Measurements from ENCODE around the gene ITGA2B. TPM values are rescaled to one million over a fixed set of nuclear protein-coding genes. Genes with fewer than 3 reads are reported as not detected.
"Not testable (repeated sequence)": the region's sequence is repeated elsewhere in the genome, so short reads cannot be mapped to it uniquely, and the experiment has no call there.

Gene ITGA2B
- polyA plus RNA-seq, 1 donor = 4.4 TPM

DNA sequence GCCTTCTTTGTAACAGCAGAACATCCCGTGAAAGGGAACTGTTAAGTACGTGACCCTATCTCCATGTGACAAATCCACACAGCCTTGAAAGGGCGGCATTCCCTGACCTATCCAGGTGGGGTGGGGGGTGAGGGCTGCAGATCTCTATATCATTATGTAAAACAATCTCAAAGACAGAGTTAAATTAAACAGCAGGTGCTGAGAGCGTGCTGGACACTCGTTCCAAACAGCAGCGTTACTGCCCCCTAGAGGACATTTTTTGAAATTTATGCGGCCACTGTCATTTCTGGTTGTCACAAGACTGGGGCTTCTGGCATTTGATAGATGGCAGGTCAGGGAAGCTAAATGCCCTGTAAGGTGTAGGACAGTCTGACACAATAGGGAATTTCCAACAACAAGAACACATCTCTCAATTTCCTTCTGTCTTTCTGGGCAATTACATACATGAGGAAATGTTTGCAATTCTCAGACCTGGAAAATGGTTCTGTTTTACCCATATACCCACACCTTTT is 58.1 kb downstream of the ITGA2B start:
- no peak for DNase-seq

DNA sequence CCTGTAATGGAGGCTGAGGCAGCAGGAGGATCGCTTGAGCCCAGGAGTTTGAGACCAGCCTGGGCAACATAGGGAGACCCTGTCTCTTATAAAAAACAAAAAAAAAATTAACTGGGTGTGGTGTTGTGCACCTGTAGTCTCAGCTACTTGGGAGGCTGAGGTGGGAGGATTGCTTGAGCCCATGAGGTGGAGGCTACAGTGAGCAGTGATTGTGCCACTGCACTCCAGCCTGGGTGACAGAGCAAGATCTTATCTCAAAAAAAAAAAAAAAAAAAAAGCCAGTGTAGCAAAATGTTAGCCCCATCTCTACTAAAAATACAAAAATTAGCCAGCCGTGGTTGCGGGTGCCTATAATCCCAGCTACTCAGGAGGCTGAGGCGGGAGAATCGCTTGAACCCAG is 59.2 kb downstream of the ITGA2B start:
- DNase-seq = not testable (repeated sequence)

DNA sequence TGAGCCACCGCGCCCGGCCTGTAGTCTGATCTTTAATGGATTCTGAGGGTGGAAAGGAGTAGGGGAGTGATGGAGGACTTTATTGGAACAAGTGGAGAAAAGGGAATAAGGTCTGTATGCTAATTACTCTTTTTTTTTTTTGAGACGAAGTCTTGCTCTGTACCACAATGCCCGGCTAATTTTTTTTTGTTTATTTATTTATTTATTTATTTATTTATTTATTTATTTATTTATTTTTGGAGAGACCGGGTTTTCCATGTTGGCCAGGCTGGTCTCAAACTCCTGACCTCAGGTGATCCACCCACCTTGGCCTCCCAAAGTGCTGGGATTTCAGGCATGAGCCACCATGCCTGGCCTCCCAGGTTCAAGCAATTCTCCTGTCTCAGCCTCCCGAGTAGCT is 59.9 kb downstream of the ITGA2B start:
- not testable (repeated sequence) for DNase-seq

DNA sequence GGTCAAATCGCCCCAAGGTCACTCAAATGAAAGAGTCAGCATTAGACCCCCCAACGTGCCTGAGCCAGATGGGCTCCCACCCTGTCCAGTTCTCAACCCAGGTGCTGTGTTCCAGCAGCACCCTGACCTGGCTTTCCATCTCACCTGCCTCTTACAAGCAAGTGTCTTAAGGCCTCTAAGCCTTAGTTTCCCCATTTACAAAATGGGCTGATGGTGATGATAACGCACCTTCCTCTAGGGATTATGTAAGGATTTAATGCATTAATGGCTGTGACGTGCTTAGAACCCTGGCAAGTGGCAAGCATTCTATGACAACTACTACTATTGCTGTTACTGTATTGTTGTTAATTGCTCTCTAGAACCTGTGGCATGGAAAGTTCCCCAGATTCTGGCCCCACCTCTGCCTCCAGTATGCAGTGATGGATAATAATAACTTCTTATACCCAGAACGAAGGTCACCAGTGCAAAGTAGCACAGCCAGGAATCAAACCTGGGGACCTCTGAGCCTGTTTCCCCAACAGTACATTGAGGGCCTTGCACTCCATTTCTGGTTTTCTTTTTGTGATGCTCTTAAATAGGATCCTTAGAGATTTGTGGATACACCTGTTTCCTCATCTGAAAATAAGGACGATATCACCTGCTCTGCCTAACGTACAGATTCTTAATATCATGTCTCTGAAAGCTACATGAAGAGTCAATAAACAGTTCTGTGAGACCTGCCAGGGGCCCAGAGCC is 61.6 kb downstream of the ITGA2B start:
- DNase-seq = no peak

DNA sequence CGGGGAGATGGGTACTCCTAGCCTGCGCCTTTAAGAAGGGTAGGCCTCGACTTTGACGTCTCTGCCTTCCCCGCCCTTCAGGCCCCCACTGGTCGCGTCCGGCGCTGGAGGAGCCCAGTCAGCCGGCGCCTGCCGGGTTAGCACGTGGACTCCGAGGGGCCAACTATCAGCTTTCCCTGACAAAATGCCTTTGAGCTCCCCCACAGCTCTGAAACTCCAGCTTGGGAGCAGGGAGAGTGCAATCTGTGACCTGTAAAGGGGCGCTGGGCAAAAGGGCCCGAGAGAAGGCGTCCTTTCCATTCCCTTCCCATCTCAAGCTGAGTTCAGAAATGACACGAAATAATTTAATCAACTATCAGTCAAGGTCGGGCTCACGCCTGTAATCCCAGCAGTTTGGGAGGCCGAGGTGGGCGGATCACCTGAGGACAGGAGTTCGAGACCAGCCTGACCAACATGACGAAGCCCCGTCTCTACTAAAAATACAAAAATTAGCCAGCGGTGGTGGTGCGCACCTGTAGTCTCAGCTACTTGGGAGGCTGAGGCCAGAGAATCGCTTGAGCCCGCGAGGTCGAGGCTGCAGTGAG is 62.5 kb downstream of the ITGA2B start:
- DNase-seq = peak; percentile 94

DNA sequence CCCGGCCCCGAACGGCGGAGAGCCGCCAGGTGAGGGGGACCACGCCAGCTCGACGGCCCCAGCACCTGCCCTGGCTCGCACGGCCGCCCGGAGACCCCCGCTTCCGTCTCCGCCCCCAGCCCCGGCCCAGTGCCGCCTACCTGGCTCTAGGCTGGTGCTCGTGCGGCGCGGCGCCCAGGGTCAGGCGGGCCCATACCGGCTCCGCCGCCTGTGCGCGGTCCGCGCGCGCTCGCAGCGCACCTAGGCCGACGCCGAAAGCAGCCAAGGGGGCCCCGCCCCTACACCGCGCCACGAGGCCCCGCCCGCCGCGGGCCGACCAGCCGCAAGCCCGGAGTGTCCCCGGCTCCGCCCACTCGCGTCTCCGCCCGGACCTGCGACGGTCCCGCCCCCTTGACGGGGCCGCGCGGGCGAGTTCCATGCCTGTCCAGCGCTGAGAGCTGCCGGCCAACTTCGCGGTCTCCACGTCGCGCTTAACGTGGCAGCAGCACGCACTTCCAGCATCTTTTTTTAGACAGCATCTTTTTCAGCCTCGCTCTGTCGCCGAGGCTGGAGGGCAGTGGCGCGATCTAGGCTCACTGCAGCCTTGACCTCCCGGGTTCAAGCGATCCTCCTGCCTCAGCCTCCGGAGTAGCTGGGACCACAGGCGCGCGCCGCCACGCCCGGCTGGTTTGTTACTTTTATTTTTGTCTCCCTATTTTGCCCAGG is 64.7 kb downstream of the ITGA2B start, which contains the start of gene SLC25A39:
Gene SLC25A39 (minus strand): TSS at position 253 of the 705 bp plus-strand sequence. CDS start 1,261 bp downstream, outside the sequence.
- peak; percentile 93 for DNase-seq

DNA sequence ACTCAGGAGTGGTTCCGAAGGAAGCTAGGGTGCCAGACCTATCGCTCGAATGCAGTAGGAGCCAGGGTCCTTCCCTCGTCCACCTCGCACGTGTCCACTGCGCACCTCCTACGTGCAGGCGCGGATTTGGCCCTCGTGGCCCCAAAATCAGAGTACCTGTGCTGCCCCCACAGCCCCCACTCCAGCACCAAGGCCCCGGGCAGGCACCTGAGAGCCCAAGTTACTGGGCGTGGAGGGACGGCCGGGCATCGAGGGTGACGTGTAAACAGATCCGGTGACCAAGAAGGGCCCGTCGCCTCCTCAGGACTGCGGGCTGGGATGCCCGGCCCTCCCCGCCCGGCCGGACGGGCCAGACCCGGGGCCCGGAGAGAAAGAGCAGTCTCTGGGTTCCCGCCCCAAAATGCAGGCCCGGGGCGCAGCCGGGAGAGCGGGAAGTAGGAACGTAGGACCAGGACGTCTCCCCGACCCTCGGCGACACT is 65.3 kb downstream of the ITGA2B start:
- DNase-seq = no peak

DNA sequence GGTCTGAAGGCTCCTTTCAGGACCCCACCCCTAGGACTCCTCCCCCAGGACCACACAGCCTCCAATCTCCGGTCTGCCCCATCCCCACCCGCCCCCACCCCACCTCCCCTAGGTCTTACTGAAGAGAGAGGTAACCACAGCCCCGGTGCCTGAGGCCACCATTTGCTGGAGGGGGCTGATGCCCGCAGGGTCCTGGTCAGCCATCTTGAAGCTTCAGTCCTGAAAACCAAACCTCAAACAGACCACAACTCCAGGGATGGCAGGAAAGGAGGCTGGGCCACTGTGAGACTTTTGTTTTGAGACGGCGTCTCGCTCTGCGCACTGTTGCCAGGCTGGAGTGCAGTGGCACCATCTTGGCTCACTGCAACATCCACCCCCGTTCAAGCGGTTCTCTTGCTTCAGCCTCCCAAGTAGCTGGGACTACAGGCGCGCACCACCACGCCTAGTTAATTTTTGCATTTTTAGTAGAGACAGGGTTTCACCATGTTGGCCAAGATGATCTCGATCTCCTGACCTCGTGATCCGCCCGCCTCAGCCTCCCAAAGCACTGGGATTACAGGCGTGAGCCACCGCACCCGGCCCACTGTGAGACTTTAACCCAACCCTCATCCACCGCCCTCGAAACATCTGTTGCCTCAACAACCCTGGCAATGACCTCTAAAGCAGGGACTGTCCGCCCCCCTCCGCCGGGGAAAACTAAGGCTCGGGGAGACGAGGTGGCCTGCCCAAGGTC is 65.9 kb downstream of the ITGA2B start:
- DNase-seq = no peak

DNA sequence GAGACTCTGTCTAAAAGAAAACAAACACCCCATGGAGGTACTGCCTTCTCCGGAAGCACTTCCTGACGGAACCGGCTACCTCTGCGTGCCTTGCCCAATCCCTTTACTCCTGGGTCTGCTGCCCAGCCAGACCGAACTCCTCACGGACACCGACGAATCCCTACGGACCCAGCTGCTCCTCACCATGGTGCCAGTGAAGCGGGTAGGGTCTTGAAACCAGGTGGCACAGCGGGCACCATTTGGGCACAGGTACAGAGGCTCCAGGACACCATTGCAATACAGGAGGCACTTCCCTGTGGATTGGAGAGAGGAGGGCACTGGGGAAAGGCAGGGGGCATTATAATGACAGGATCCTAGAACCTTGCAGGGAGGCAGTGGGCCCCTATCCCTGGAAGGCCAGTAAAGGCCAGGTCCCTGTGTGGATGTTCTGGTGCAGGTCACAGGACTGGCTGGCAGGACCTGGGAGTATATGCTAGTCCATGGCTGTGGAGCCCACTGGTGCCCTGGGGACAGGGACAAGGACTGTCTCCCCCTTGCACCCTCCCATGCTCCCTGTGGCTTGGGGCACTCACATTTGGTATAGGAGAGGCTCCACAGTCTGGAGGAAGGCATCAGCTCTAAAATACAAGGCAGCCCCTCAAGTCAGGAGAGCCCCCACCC is 67.1 kb downstream of the ITGA2B start:
- DNase-seq = no peak

Other genes starting within 250 kb of the ITGA2B start
- gene HROB, start 247.7 kb downstream of the ITGA2B start, polyA plus RNA-seq (ENCODE audit: insufficient read length) = 6.8 TPM
- 3.0 TPM for gene ASB16, start 218.9 kb downstream of the ITGA2B start, polyA plus RNA-seq (ENCODE audit: insufficient read length)
- 46.8 TPM for gene TMUB2, start 202.7 kb downstream of the ITGA2B start, polyA plus RNA-seq (ENCODE audit: insufficient read length)
- 69.2 TPM for gene ATXN7L3, start 189.8 kb downstream of the ITGA2B start, polyA plus RNA-seq (ENCODE audit: insufficient read length)
- 121 TPM for gene UBTF, start 170.0 kb downstream of the ITGA2B start, polyA plus RNA-seq (ENCODE audit: insufficient read length)
- 5.9 TPM for gene SLC4A1, start 121.5 kb downstream of the ITGA2B start, polyA plus RNA-seq (ENCODE audit: insufficient read length)
- gene RUNDC3A, start 81.0 kb downstream of the ITGA2B start, polyA plus RNA-seq (ENCODE audit: insufficient read length) = 1.8 TPM
- 85.4 TPM for gene SLC25A39, start 64.8 kb downstream of the ITGA2B start, polyA plus RNA-seq (ENCODE audit: insufficient read length)
- 236 TPM for gene GRN, start 44.3 kb downstream of the ITGA2B start, polyA plus RNA-seq (ENCODE audit: insufficient read length)
- 28.2 TPM for gene FAM171A2, start 25.8 kb downstream of the ITGA2B start, polyA plus RNA-seq (ENCODE audit: insufficient read length)
- 65.1 TPM for gene GPATCH8, start 113.8 kb upstream of the ITGA2B start, polyA plus RNA-seq (ENCODE audit: insufficient read length)
- 25.8 TPM for gene FZD2, start 167.8 kb upstream of the ITGA2B start, polyA plus RNA-seq (ENCODE audit: insufficient read length)